K562 (cell line): Measurements from ENCODE around the gene GPR108. TPM values are rescaled to one million over a fixed set of nuclear protein-coding genes. Genes with fewer than 3 reads are reported as not detected.

Experiments used
- ARID3A ChIP-seq: IDR thresholded peaks from 2 replicates; pipeline ENCODE4 v1.6.1; 2012; ENCODE audit warnings: low read depth, low read length, improper control_type of control experiment, borderline replicate concordance
- ELK3 ChIP-seq: fragments of 450-650 bp; formaldehyde crosslinking; IDR thresholded peaks from 2 replicates; pipeline ENCODE4 v1.4.0; 2020; ENCODE audit warnings: mild to moderate bottlenecking
- ETV1 ChIP-seq: fragments of 450-650 bp; conservative IDR thresholded peaks from 2 replicates; pipeline ENCODE4 v1.6.1; 2016; ENCODE audit warnings: missing genetic modification characterization, control low read depth, low read depth, missing compliant biosample characterization
- TCF7 ChIP-seq: sonication (generic); IDR thresholded peaks from 2 replicates; pipeline ENCODE4 v1.6.1; 2016; ENCODE audit warnings: antibody characterized with exemption, borderline replicate concordance
- THAP12 ChIP-seq: fragments of 250-450 bp; sonication (Bioruptor Pico); IDR thresholded peaks from 2 replicates; pipeline ENCODE4 v1.9.0; 2021; ENCODE audit warnings: mild to moderate bottlenecking, inconsistent platforms
- THRB ChIP-seq: fragments of 450-650 bp; formaldehyde crosslinking; conservative IDR thresholded peaks from 2 replicates; pipeline ENCODE4 v1.4.0; 2022; ENCODE audit warnings: mild to moderate bottlenecking, missing genetic modification characterization
- ZBTB26 ChIP-seq: fragments of 450-650 bp; formaldehyde crosslinking; IDR thresholded peaks from 2 replicates; pipeline ENCODE4 v1.4.0; 2022; ENCODE audit warnings: missing genetic modification characterization
- ZNF354B ChIP-seq: fragments of 250-450 bp; sonication (Bioruptor Pico); IDR thresholded peaks from 2 replicates; pipeline ENCODE4 v1.4.0; 2020
- ZNF507 ChIP-seq: conservative IDR thresholded peaks from 2 replicates; pipeline ENCODE4 v1.6.1; 2017; ENCODE audit warnings: missing genetic modification characterization, missing compliant biosample characterization
- ZNF668 ChIP-seq: fragments of 250-450 bp; sonication (Bioruptor Pico); IDR thresholded peaks from 2 replicates; pipeline ENCODE4 v1.8.0; 2022; ENCODE audit warnings: mild to moderate bottlenecking, inconsistent platforms
- ZNF695 ChIP-seq: fragments of 450-650 bp; formaldehyde crosslinking; IDR thresholded peaks from 2 replicates; pipeline ENCODE4 v1.4.0; 2020; ENCODE audit warnings: mild to moderate bottlenecking, moderate library complexity
- ZNF79 ChIP-seq: fragments of 250-450 bp; sonication (Bioruptor Pico); IDR thresholded peaks from 2 replicates; pipeline ENCODE4 v1.4.0; 2020; ENCODE audit warnings: low read depth, mild to moderate bottlenecking, moderate library complexity
- ZSCAN32 ChIP-seq: fragments of 450-650 bp; formaldehyde crosslinking; IDR thresholded peaks from 2 replicates; pipeline ENCODE4 v1.4.0; 2020; ENCODE audit warnings: mild to moderate bottlenecking, moderate library complexity
- polyA plus RNA-seq, 8 experiments: library from polyadenylated mRNA; depleted of rRNA in 4 of 8; stranded (reverse) in 5 of 8; unstranded in 3 of 8; fragments of >200 nt; fragmentation: Nextera tagmentation in 2 of 8; fragmentation: Illumina TruSeq in 1 of 8; extraction: Ambion mirVana in 2 of 8; extraction: Trizol in 1 of 8; gene quantifications; 2 replicates each; pipeline versions ENCODE4 v1.2.1 to v1.2.3, GENCODE V29; 2011 to 2014; ENCODE audit warnings: inconsistent platforms in 1 of 8, missing spikeins in 1 of 8
- total RNA-seq, 7 experiments: library from RNA; depleted of rRNA in 6 of 7; stranded (reverse); fragments of >200 nt in 6 of 7; fragmentation: Illumina TruSeq in 2 of 7; extraction: Trizol in 2 of 7; gene quantifications; 2 replicates each; pipeline versions ENCODE4 v1.2.1 to v1.2.3, GENCODE V29; 2011 to 2021; ENCODE audit warnings: low replicate concordance in 1 of 7

The GPR108 gene
- total and polyA plus RNA-seq, 9 of the 15 experiments (the other 6 are each of a cell fraction or from before 2014, with no cell fraction given), result 2.4 to 33.2 (median 24.4) TPM

- TF ChIP-seq THAP12, result no peak
- TF ChIP-seq ARID3A, result no peak
- TF ChIP-seq ZNF507 (tag), result no peak
- no peak for TF ChIP-seq ZSCAN32 (CRISPR knock-in tag)
- no peak for TF ChIP-seq ZNF668
- TF ChIP-seq ZBTB26 (CRISPR knock-in tag), result no peak
- TF ChIP-seq ZNF695 (CRISPR knock-in tag), result no peak
- TF ChIP-seq ELK3 (CRISPR knock-in tag), result no peak
- TF ChIP-seq THRB (CRISPR knock-in tag), result no peak
- TF ChIP-seq TCF7, result no peak
- no peak for TF ChIP-seq ZNF79 (CRISPR knock-in tag)
- TF ChIP-seq ZNF354B (CRISPR knock-in tag), result no peak
- no peak for TF ChIP-seq ETV1
Observed at GRCh38 chr19:6739883-6740588, 2.7 kb upstream of the GPR108 start (continued).
